Coronary artery (tissue), 2 donors: ENCODE results near the gene SLC25A13.

Source experiments
- DNase-seq: peaks from one replicate; pipeline ENCODE4 v3.0.0-alpha.2; 2017; ENCODE audit warnings: low spot score
- H3K27ac ChIP-seq, 2 donors: fragments of 200-600 bp; sonication (generic); one replicate each; pipeline ENCODE4 v1.5.1; 2016 to 2019
- H3K4me3 ChIP-seq: fragments of 200-600 bp; sonication (generic); 2 replicates; pipeline ENCODE4 v1.5.1; 2016; ENCODE audit warnings: mild to moderate bottlenecking, moderate library complexity
- CTCF ChIP-seq: fragments of 200-600 bp; sonication (generic); IDR thresholded peaks from one replicate; pipeline ENCODE4 v1.5.1; 2019; ENCODE audit warnings: antibody characterized with exemption

SLC25A13 gene

GRCh38 chr7:96104984-96105383, 216.9 kb downstream of the SLC25A13 start:
- Histone ChIP-seq H3K27ac (no peak overlapping the region), H3K4me3 (no peak overlapping the region)

GRCh38 chr7:96102096-96102811, 219.6 kb downstream of the SLC25A13 start:
- DNase-seq, result no peak
- H3K27ac ChIP-seq, result no peak overlapping the region
- no peak for TF ChIP-seq CTCF
- no peak overlapping the region for H3K4me3 ChIP-seq

More at GRCh38 chr7:96104984-96105383, 216.9 kb downstream of the SLC25A13 start:
- no peak for DNase-seq
- no peak for TF ChIP-seq CTCF

- H3K27ac ChIP-seq, result no peak overlapping the region
- no peak for TF ChIP-seq CTCF
- DNase-seq, result no peak
- H3K4me3 ChIP-seq, result no peak overlapping the region
These were observed 221.2 kb downstream of the SLC25A13 start for GRCh38 chr7:96100737-96101136.

- DNase-seq, result no peak
- no peak overlapping the region for H3K27ac ChIP-seq
- no peak for TF ChIP-seq CTCF
- H3K4me3 ChIP-seq, result no peak overlapping the region
These were observed 224.1 kb downstream of the SLC25A13 start for GRCh38 chr7:96097835-96098234.

- no peak overlapping the region for H3K4me3 ChIP-seq
- no peak for DNase-seq
- TF ChIP-seq CTCF, result no peak
- no peak overlapping the region for H3K27ac ChIP-seq
These were observed 228.5 kb downstream of the SLC25A13 start for GRCh38 chr7:96093435-96093834.

- DNase-seq, result no peak
- Histone ChIP-seq H3K27ac (no peak overlapping the region), H3K4me3 (no peak overlapping the region)
- TF ChIP-seq CTCF, result no peak
These were observed 231.1 kb downstream of the SLC25A13 start for GRCh38 chr7:96090756-96091155.

- Histone ChIP-seq H3K27ac (no peak overlapping the region), H3K4me3 (no peak overlapping the region)
- TF ChIP-seq CTCF, result no peak
- DNase-seq, result no peak
These were observed 232.4 kb downstream of the SLC25A13 start for GRCh38 chr7:96089511-96089910.
